ENCODE data around the gene PPP6R3.

DNA sequence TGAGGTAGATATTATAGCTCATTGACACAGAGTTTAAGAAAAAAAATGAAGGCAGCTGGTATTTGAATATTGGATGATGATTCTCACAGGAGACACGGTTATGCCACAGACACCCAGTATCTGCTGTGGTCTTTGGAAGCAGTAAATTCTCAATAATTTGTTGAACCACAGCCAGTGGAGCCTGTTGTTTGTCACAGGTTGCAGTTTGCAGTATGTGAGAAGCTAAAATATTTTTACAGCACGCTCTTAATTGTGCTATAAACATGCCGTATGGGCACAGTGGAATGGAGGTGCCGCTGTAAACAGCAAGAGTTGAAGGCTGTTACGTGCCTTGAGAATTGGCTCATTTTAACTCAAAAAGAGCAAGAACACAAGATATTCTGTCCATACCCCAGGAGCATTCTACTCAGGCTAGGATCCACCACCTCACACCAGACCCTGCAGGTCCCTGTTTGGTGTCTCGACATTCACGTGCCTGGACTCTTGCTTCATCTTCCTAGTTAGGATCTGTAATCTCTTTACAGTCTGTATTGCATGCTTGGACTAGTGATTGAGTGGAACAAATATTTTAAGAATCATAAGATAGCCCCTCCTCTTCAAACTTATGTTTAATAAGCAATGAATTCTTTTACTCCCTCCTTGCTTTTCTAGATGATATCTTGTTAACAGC lies 129.1 kb downstream of the PPP6R3 start:
- TF ChIP-seq, protein P1, sequence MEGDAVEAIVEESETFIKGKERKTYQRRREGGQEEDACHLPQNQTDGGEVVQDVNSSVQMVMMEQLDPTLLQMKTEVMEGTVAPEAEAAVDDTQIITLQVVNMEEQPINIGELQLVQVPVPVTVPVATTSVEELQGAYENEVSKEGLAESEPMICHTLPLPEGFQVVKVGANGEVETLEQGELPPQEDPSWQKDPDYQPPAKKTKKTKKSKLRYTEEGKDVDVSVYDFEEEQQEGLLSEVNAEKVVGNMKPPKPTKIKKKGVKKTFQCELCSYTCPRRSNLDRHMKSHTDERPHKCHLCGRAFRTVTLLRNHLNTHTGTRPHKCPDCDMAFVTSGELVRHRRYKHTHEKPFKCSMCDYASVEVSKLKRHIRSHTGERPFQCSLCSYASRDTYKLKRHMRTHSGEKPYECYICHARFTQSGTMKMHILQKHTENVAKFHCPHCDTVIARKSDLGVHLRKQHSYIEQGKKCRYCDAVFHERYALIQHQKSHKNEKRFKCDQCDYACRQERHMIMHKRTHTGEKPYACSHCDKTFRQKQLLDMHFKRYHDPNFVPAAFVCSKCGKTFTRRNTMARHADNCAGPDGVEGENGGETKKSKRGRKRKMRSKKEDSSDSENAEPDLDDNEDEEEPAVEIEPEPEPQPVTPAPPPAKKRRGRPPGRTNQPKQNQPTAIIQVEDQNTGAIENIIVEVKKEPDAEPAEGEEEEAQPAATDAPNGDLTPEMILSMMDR (IDR thresholded peaks at IDR 0.05), result no peak
- TF ChIP-seq POLR2A (IDR thresholded peaks at IDR 0.05), result no peak
- no peak for TF ChIP-seq EP300 (IDR thresholded peaks at IDR 0.05)
